GM12864 (cell line): ENCODE data around the gene TEX10.

Source experiments
- DNase-seq: peaks from one replicate; pipeline ENCODE4 v3.0.0-alpha.2; 2011; ENCODE audit warnings: low read depth
- H3K4me3 ChIP-seq: 2 replicates; pipeline ENCODE4 v1.5.1; 2011; ENCODE audit warnings: mild to moderate bottlenecking, low read depth, low read length, control low read depth
- TF ChIP-seq, protein P1 (sequence below): IDR thresholded peaks from 2 replicates; pipeline ENCODE4 v1.5.1; 2011; ENCODE audit warnings: low read depth, mild to moderate bottlenecking, moderate library complexity, low read length, control low read depth, inconsistent platforms; ENCODE audit errors: missing control alignments

Gene TEX10

GRCh38 chr9:100317706-100318105, 35.0 kb downstream of the TEX10 start:
- TF ChIP-seq, protein P1, sequence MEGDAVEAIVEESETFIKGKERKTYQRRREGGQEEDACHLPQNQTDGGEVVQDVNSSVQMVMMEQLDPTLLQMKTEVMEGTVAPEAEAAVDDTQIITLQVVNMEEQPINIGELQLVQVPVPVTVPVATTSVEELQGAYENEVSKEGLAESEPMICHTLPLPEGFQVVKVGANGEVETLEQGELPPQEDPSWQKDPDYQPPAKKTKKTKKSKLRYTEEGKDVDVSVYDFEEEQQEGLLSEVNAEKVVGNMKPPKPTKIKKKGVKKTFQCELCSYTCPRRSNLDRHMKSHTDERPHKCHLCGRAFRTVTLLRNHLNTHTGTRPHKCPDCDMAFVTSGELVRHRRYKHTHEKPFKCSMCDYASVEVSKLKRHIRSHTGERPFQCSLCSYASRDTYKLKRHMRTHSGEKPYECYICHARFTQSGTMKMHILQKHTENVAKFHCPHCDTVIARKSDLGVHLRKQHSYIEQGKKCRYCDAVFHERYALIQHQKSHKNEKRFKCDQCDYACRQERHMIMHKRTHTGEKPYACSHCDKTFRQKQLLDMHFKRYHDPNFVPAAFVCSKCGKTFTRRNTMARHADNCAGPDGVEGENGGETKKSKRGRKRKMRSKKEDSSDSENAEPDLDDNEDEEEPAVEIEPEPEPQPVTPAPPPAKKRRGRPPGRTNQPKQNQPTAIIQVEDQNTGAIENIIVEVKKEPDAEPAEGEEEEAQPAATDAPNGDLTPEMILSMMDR, result no peak
- no peak overlapping the region for H3K4me3 ChIP-seq
- no peak for DNase-seq

- DNase-seq, result no peak
- TF ChIP-seq, protein P1, result no peak
- H3K4me3 ChIP-seq, result no peak overlapping the region
Observed at GRCh38 chr9:100315561-100315960, 37.2 kb downstream of the TEX10 start.

GRCh38 chr9:100309992-100310391, 42.8 kb downstream of the TEX10 start:
- no peak for DNase-seq
- TF ChIP-seq, protein P1, result no peak
- H3K4me3 ChIP-seq, result no peak overlapping the region

- H3K4me3 ChIP-seq, result no peak overlapping the region
- TF ChIP-seq, protein P1, result no peak
- DNase-seq, result no peak
Observed at GRCh38 chr9:100308965-100309564, 43.7 kb downstream of the TEX10 start.

GRCh38 chr9:100307080-100307479, 45.7 kb downstream of the TEX10 start:
- no peak overlapping the region for H3K4me3 ChIP-seq
- DNase-seq, result no peak
- TF ChIP-seq, protein P1, result no peak

GRCh38 chr9:100306283-100306682, 46.5 kb downstream of the TEX10 start:
- H3K4me3 ChIP-seq, result no peak overlapping the region
- TF ChIP-seq, protein P1, result no peak
- no peak for DNase-seq

- DNase-seq, result no peak
- TF ChIP-seq, protein P1, result no peak
- H3K4me3 ChIP-seq, result no peak overlapping the region
Observed at GRCh38 chr9:100303747-100304146, 49.0 kb downstream of the TEX10 start.
